NCI-H128 (cell line): ENCODE data around the gene GDPD2.
"Not testable (repeated sequence)": the region's sequence is repeated elsewhere in the genome, so short reads cannot be mapped to it uniquely, and the experiment has no call there.

Experiments used
- DNase-seq: peaks from one replicate; lab custom pipeline; 2025; ENCODE audit not compliant: unreplicated experiment; lab: John Stamatoyannopoulos, UW

The GDPD2 gene, protein sequence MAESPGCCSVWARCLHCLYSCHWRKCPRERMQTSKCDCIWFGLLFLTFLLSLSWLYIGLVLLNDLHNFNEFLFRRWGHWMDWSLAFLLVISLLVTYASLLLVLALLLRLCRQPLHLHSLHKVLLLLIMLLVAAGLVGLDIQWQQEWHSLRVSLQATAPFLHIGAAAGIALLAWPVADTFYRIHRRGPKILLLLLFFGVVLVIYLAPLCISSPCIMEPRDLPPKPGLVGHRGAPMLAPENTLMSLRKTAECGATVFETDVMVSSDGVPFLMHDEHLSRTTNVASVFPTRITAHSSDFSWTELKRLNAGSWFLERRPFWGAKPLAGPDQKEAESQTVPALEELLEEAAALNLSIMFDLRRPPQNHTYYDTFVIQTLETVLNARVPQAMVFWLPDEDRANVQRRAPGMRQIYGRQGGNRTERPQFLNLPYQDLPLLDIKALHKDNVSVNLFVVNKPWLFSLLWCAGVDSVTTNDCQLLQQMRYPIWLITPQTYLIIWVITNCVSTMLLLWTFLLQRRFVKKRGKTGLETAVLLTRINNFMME

DNA sequence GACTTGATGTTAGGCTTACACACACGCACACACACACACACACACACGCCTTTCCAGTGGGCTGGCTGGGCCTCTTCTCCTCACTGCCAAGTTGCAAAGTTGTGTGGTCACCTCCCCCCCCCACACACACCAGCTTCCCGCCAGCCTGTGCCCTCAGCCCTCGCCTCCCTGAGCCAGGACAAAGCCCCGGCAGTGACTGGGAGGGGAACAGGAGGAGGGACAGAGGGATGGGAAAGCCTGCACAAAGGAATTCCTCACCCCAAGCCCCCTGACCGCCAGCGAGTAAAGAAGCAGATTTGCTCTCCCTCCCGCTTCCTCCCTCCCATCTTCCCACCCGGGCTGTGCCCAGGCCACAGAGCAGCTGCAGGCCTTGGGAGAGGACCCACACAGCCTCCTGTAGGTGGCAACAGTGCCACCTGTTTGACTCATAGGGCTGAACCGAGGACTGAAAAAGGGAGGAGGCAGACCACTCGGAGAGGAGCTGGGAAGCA, at the start of gene GDPD2:
Gene GDPD2 (plus strand): TSS at position 464 of the 491 bp plus-strand sequence. CDS start 1,671 bp downstream, outside the sequence.
- peak; percentile 29 for DNase-seq

- DNase-seq = no peak
Observed at GRCh38 chrX:70386235-70386634, 36.9 kb upstream of the GDPD2 start.

- no peak for DNase-seq
Observed at GRCh38 chrX:70398899-70399298, 24.2 kb upstream of the GDPD2 start.

- DNase-seq = not testable (repeated sequence)
Observed at GRCh38 chrX:70400181-70400580, 22.9 kb upstream of the GDPD2 start.

- no peak for DNase-seq
Observed at GRCh38 chrX:70402721-70403120, 20.4 kb upstream of the GDPD2 start.

DNA sequence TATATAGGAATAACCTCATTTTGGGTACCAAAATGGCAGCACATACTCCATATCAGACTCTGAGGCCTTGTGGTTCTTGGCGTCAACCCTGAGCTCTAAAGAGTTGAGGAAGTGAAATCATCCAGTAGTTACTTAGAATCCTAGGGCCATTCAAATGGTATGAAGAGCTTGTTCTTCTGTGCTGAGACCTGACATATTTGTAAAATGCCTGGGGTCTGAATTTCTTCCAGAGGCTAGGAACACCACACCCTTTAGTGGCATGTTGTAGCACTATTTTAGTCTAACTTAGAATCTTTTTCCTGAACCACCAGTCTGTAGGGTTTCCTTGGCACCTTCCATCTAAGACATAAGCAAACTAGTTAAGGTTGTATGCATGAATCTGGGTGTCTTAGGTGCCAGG, 18.1 kb upstream of the GDPD2 start:
- no peak for DNase-seq

DNA sequence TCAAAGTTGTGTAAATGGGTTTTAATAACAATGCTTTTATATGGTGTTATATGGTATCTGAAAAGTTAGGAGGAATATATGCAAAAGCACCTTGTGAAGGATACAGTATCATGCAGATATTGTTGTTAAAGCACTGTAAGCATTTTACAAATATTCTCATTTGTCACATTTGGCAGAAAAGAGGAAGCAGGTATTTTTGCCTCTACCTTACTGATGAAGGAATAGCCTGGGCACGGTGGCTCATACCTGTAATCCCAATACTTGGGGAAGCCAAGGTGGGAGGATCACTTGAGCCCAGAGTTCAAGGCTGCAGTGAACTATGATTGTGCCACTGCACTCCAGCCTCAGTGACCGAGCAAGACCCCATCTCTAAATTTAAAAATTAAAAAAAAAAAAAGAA, 12.2 kb upstream of the GDPD2 start:
- DNase-seq = no peak

GRCh38 chrX:70411475-70411874, 11.6 kb upstream of the GDPD2 start:
- no peak for DNase-seq

DNA sequence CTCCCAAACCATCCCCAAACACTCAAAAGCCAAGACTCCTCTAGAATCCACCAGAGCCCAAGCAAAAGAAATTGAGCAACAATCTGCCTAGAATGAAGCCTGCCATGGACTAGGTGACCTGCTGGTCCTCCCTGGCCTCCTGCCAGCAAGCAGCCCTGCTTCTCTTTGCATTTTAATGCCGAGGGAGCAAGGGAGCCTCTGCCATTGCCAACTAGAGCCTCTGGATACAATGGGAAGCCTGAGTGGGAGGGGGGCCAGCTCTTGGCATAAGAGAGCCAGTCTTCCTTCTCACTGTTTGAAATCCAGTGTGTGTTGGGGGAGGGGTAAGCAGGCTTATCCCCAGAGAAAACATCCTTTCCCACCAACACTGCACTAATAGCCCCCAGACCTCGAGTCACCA, 1.5 kb upstream of the GDPD2 start:
- no peak for DNase-seq

DNA sequence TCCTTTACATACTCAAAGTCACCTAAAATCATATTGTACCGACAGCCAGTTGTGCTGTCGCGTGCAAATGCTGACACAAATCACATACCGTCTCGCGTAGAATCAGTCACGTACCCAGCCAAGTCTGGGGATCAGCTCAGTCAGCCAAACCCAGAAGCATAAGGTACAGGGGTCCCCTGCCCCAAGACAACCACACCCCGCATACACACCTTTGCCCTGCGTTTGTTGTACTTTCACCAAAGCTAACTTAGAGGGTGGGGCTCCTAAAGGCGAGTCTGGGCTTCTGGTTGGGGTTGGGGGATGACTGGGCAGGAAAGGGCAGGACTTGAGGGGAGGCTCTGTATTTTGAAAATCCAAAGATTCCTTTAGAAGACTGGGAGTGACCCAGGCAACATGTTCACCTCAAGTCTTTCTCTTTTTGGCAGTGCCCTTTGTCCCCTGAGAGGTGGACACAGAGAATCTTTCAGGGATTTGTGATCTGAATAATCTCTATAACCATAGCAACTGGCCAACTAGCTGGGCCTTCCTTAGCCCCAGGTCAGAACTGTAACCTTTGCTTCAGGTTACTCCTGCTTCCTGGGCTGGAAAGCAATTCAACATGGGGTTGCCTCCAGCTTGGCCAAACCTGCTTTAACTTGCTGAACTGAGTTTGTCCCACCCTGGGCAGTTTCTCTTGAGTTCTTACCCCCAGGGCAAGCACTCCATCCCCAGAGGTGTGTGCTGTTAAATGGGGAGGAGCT, 992 bp downstream of the GDPD2 start:
- DNase-seq = no peak

DNA sequence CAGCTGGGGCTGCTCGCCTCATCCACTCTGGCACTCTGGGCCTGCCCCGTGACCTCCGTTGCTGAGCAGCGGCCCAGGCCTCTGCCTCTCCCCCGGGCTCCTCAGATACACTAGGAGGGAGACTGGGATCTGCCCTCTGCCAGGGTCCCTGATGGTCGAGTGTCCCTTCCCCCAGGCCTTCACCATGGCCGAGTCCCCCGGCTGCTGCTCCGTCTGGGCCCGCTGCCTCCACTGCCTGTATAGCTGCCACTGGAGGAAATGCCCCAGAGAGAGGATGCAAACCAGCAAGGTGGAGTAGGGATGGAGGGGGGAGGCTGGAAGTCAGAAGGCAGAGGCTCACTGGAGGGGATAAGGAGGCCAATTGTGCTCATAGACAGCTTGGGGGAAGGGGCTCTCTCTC, 1.7 kb downstream of the GDPD2 start:
- DNase-seq = no peak

- no peak for DNase-seq
Observed at GRCh38 chrX:70426286-70427278, 3.5 kb downstream of the GDPD2 start.

DNA sequence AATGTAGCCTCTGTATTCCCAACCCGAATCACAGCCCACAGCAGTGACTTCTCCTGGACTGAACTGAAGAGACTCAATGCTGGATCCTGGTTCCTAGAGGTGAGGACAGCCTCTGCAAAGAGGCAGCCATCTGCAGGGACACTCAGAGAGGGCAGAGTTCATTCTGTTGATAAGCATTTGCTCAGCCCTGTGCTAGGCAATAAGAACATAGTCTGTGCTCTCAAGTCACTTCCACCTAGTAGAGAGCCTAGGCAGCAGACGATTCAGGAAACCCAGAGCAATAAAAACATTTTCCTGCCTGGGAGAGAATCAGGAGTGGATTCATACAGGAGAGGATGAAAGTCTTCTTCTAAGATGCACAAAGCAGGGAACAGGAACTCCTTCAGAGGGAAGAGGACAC, 4.3 kb downstream of the GDPD2 start:
- no peak for DNase-seq

DNA sequence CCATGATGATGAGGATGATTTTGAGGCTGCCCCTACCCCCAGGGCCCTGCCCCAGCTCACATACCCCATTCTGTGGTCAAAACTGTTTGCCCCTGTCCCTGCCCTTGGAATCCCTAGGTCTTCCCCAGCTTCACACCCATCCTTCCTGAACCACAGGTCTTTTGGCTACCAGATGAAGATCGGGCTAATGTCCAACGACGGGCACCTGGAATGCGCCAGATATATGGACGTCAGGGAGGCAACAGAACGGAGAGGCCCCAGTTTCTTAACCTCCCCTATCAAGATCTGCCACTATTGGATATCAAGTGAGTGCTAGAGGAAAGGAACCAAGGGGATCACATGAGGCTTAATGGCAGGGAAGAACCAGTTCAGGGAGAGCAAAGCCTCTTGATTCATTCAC, 6.6 kb downstream of the GDPD2 start:
- DNase-seq = no peak

GRCh38 chrX:70432936-70433847, 10.1 kb downstream of the GDPD2 start:
- DNase-seq = no peak

DNA sequence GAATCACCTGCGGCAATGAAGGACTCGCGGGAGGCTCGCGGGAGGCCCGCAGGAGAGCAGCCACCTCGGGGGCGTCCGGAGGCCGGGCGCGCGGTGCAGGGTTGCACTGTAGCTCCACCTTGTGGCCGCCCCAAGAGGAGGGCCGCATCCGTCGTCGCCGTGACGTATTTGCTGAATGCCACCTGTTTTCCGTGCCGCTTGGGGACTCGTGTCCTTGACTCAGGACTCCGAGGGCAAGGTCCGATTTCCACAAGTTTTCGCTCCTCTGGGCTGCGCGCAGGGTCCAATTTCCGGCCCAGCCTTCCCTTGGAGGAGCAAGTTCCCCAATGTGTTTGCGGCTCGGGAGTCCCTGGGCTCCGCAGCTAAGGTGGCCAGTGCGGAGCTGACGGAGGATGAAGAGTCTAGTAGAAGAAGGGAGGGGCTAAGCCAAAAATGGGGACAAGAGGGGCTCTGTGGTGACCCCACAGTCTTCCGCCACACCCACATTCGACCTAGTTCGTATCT, 10.8 kb downstream of the GDPD2 start:
- DNase-seq = peak; percentile 38

GRCh38 chrX:70434352-70434866, 11.3 kb downstream of the GDPD2 start:
- DNase-seq = peak; percentile 51

DNA sequence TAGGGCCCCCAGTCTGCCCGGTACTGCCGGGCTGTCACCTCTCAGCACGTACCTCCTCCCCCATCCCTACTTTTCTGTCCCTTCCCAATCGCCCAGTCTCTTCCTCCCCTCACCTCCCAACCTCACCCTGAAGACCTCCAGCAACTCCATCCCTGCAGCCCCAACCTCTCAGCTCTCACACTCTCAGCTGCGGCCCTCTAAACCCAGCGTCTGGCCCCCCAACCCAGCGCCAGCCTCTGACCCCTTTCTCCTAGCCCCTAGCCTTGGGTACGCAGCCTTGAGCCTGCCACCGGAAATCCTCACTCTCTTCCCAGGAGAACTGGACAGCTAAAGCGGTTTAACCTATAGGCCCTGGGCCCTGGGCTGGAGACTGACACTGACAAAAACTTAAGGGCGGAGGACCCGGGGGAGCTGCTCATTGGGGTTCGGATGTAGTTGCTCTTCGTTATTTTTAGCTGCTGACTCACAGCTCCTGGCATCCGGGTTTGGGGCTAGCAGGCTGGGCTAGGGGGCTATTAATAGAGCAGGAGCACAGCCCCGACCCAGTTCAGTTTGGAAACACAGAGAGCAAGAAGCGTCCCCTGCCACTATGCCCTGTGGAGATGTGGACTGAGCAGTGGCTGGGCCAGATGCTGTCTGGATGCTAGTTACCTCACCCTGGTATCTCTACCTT, 11.9 kb downstream of the GDPD2 start:
- DNase-seq = no peak

GRCh38 chrX:70436343-70436742, 13.2 kb downstream of the GDPD2 start:
- DNase-seq = no peak
